Stomach (tissue), 4 donors: Measurements from ENCODE around the gene RNF44.
"Not testable (repeated sequence)": the region's sequence is repeated elsewhere in the genome, so short reads cannot be mapped to it uniquely, and the experiment has no call there.

Experiments used
- CTCF ChIP-seq, 7 experiments: fragments of 450-650 bp in 4 of 7; fragments of 200-600 bp in 3 of 7; sonication (generic) in 3 of 7; IDR thresholded peaks; one replicate each; pipeline ENCODE4 v1.5.1; 2016 to 2019; ENCODE audit warnings: antibody characterized with exemption in 7 of 7, control low read depth in 2 of 7, mild to moderate bottlenecking in 1 of 7
- POLR2AphosphoS5 ChIP-seq, 3 donors: sonication (generic); formaldehyde crosslinking; IDR thresholded peaks; one replicate each; pipeline ENCODE4 v1.6.1; 2016; ENCODE audit warnings: antibody characterized with exemption in 3 of 3

- not testable (repeated sequence) for TF ChIP-seq CTCF, POLR2AphosphoS5 (IDR thresholded peaks at IDR 0.05)
Observed at GRCh38 chr5:176487160-176487559, 50.0 kb downstream of the RNF44 start.
